GM12878 (cell line): ENCODE results near the gene CACNA1D.

Experiments
- EP300 ChIP-seq, 2 experiments: fragments of 150-350 bp in 1 of 2; IDR thresholded peaks; 2 replicates each; pipeline ENCODE4 v1.6.1; 2011 to 2012; ENCODE audit warnings: low read depth in 2 of 2, low read length in 2 of 2, borderline replicate concordance in 1 of 2, improper control_type of control experiment in 1 of 2, inconsistent platforms in 1 of 2; ENCODE audit not compliant: control insufficient read depth in 1 of 2
- SUZ12 ChIP-seq: fragments of 200-600 bp; sonication (generic); IDR thresholded peaks from one replicate; pipeline ENCODE4 v1.6.1; 2018; ENCODE audit warnings: antibody characterized with exemption, mild to moderate bottlenecking; ENCODE audit not compliant: unreplicated experiment
- TF ChIP-seq, protein P1 (sequence below): fragments of 450-650 bp; IDR thresholded peaks from 2 replicates; pipeline ENCODE4 v1.6.1; 2017; ENCODE audit warnings: mild to moderate bottlenecking
- TF ChIP-seq, protein P2 (sequence below), 3 experiments: IDR thresholded peaks in 2 of 3; conservative IDR thresholded peaks in 1 of 3; 2 replicates each; pipeline ENCODE4 v1.5.1; 2011; ENCODE audit warnings: low read depth in 3 of 3, low read length in 3 of 3, mild to moderate bottlenecking in 3 of 3, control low read depth in 2 of 3, moderate library complexity in 2 of 3, inconsistent platforms in 1 of 3, mixed read lengths in 1 of 3; ENCODE audit not compliant: control insufficient read depth in 2 of 3, insufficient read depth in 1 of 3; ENCODE audit errors: extremely low read depth in 1 of 3

DNA sequence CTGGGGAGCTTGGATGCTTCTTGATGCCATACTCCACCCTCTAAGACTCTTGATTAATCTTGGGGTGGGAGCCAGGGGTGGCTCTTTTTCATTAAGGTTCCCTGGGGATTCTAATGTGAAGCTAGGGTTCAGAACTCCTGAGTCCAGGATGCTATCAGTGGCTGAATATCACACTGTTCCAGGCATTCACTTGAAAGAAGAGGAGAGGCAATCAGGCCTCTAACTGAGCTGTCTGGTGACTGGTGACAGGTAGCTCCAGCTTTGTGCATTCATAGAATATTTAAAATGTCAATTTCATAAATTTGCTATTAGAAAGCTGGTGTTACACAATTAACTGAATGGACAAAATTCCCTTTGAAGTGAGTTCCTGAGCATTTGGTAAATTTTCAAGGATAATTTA, 212.8 kb downstream of the CACNA1D start:
- TF ChIP-seq, protein P1, sequence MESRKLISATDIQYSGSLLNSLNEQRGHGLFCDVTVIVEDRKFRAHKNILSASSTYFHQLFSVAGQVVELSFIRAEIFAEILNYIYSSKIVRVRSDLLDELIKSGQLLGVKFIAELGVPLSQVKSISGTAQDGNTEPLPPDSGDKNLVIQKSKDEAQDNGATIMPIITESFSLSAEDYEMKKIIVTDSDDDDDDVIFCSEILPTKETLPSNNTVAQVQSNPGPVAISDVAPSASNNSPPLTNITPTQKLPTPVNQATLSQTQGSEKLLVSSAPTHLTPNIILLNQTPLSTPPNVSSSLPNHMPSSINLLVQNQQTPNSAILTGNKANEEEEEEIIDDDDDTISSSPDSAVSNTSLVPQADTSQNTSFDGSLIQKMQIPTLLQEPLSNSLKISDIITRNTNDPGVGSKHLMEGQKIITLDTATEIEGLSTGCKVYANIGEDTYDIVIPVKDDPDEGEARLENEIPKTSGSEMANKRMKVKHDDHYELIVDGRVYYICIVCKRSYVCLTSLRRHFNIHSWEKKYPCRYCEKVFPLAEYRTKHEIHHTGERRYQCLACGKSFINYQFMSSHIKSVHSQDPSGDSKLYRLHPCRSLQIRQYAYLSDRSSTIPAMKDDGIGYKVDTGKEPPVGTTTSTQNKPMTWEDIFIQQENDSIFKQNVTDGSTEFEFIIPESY = no peak
- TF ChIP-seq, protein P2, sequence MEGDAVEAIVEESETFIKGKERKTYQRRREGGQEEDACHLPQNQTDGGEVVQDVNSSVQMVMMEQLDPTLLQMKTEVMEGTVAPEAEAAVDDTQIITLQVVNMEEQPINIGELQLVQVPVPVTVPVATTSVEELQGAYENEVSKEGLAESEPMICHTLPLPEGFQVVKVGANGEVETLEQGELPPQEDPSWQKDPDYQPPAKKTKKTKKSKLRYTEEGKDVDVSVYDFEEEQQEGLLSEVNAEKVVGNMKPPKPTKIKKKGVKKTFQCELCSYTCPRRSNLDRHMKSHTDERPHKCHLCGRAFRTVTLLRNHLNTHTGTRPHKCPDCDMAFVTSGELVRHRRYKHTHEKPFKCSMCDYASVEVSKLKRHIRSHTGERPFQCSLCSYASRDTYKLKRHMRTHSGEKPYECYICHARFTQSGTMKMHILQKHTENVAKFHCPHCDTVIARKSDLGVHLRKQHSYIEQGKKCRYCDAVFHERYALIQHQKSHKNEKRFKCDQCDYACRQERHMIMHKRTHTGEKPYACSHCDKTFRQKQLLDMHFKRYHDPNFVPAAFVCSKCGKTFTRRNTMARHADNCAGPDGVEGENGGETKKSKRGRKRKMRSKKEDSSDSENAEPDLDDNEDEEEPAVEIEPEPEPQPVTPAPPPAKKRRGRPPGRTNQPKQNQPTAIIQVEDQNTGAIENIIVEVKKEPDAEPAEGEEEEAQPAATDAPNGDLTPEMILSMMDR (IDR thresholded peaks at IDR 0.05 in 2 of 3, conservative IDR thresholded peaks at IDR 0.05 in 1 of 3; ENCODE audit: control insufficient read depth in 2 of 3, extremely low read depth in 1 of 3, insufficient read depth in 1 of 3, low read depth in 3 of 3, low read length in 3 of 3) = no peak
- TF ChIP-seq EP300 (IDR thresholded peaks at IDR 0.05; ENCODE audit: borderline replicate concordance in 1 of 2, control insufficient read depth in 1 of 2, low read depth in 2 of 2, low read length in 2 of 2) (no peak), SUZ12 (no peak)
